ES-I3 (cell line): ENCODE measurements around the gene ROBO1.

ENCODE experiments used
- H3K36me3 ChIP-seq: 2 replicates; pipeline ENCODE4 v1.6.1; 2013; ENCODE audit warnings: mild to moderate bottlenecking, low read length, control low read depth, moderate library complexity; ENCODE audit not compliant: insufficient read depth
- H3K4me1 ChIP-seq: 2 replicates; pipeline ENCODE4 v1.6.1; 2013; ENCODE audit warnings: mild to moderate bottlenecking, control low read depth, low read length; ENCODE audit not compliant: insufficient read depth
- H3K9ac ChIP-seq: 2 replicates; pipeline ENCODE4 v1.6.1; 2013; ENCODE audit warnings: low read depth, mild to moderate bottlenecking, low read length, moderate library complexity
- H3K9me3 ChIP-seq: 2 replicates; pipeline ENCODE4 v1.6.1; 2013; ENCODE audit warnings: mild to moderate bottlenecking, low read length, moderate library complexity; ENCODE audit not compliant: control insufficient read depth, insufficient read depth

The ROBO1 gene

DNA sequence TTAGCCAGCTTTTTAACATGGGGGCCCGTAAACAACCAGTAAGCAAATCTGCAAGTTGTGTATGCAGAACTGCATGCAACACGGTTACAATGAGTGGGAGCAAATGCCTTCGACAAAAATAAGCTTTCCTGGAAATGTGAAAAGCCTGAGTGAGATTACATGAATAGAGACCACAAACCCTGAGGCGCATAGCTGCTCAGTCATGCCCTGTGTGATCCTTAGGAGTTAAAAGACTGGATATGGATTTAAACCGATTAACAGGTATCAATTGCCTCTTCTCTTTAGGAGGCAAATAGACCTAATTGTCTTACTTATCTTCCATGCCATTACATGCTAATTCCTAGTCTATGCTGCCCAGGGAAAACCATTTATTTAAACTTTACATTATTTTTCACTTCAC is 810.3 kb downstream of the ROBO1 start:
- H3K9ac ChIP-seq = no peak overlapping the region
- no peaks in the 10 kb centered on the region for H3K4me1 ChIP-seq
- H3K36me3 ChIP-seq = no peaks in the 10 kb centered on the region
- H3K9me3 ChIP-seq = no peaks in the 10 kb centered on the region

DNA sequence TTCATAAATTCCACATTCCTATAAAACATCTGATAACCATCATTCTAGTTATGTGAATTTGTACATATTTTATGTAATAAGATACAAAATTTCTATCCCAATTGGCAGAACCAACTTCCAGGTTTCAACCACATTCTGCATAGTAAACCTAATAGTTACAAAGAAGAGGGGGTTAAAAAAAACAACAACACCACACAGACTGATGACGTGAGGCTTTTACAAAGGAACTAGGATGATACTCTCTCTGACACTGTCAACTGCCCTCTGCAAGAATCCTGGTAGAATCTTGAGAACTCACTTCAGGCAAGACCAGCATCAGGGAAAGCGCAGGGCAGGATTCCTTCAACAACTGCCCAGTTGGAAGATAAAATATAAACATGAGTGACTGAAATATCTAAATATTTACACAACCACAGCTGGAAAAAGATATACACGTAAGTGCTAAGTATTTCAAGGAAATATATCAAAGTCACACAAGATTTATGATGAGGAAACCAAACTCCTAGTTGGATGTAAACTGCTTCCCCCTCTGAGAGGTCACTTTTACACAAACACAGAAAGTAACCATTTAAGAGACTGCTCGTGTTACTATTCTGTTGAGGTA is 816.4 kb downstream of the ROBO1 start:
- no peak overlapping the region for H3K9ac ChIP-seq
- no peaks in the 10 kb centered on the region for H3K4me1 ChIP-seq
- H3K36me3 ChIP-seq = no peaks in the 10 kb centered on the region
- no peaks in the 10 kb centered on the region for H3K9me3 ChIP-seq

DNA sequence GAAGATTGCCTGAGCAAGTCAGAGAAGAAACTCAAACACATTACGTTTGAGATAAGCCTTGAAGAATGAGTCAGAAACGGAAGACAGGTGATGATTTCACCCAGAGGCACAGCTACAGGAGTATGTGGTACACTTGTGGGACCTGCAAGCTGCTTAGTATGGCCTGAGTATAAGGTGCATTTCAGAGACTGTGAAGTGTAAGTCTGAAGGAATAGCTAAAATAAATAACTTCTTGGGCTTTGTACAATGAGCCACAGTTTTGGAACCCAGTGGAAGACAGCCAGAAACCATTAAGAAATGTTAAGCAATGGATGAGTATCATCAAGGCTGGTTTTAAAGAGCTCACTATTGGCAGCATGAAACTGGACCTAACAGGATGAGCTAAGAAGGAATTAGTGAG is 826.2 kb downstream of the ROBO1 start:
- Histone ChIP-seq H3K9ac (no peak overlapping the region), H3K4me1 (no peaks in the 10 kb centered on the region), H3K9me3 (0 out of 2 replicates have a peak, but pooled peaks cover 6% of the 10 kb centered on the region), H3K36me3 (no peaks in the 10 kb centered on the region; the same call in 1 of the 2 replicates)

DNA sequence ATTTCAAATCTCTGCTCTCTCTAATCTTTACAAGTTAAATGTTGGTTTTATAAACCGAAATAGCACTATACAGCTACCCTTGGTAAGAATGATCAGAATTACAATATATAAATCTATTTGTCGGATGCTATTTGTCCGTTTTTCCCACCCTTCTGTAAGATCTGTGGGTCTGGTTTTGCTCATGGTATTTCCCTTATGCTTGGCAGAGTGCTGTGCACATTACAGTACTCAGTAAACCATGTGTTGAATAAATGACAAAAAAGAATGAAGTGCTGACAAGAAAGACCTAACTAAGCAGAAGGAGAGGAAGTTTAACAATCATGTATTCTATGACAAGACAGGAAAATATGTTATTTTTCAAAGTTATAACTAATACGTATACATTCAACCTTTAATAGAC is 827.2 kb downstream of the ROBO1 start:
- H3K4me1 ChIP-seq = no peaks in the 10 kb centered on the region
- H3K9ac ChIP-seq = no peak overlapping the region
- H3K36me3 ChIP-seq = no peaks in the 10 kb centered on the region; the same call in 1 of the 2 replicates
- 0 out of 2 replicates have a peak, but pooled peaks cover 6% of the 10 kb centered on the region for H3K9me3 ChIP-seq

DNA sequence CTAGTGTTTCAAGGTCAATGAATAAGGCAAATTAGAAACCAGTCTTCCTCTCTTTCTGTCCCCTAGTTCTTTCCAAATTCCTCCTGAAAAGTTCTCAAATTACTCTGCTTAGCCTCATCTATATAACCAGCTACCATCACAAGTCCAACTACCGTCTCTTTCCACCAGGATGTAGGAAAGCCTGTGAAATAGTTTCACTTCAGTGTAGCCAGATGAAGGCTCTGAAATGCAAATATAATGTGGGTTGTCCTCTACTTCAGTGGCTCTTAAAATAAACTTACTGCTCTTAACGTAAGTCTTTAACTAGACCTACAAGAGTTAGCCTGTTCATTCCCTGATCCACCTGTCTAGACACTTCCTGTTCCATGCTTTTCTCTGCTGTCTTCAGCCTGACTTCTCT is 827.7 kb downstream of the ROBO1 start:
- Histone ChIP-seq H3K4me1 (no peaks in the 10 kb centered on the region), H3K36me3 (no peaks in the 10 kb centered on the region; the same call in 1 of the 2 replicates), H3K9ac (no peak overlapping the region), H3K9me3 (0 out of 2 replicates have a peak, but pooled peaks cover 6% of the 10 kb centered on the region)

DNA sequence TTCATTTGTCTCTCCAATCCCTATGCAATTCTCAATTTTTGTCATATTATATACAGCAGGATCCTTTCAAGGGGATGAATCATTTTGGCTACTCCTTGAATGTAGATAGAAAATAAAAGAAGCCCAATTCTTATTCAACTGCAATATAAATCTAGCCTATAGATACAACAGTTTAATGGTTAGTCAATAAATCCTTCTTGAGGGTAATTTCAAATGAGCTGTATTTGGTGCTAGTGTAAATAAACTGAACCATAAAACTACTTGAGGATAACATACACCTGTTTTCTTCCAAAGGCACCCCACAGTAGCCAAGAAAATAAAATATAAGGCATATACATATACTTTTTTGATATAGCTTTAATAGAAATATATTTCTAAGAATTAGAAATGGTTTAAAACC is 830.3 kb downstream of the ROBO1 start:
- Histone ChIP-seq H3K9me3 (no peaks in the 10 kb centered on the region), H3K4me1 (no peaks in the 10 kb centered on the region)

DNA sequence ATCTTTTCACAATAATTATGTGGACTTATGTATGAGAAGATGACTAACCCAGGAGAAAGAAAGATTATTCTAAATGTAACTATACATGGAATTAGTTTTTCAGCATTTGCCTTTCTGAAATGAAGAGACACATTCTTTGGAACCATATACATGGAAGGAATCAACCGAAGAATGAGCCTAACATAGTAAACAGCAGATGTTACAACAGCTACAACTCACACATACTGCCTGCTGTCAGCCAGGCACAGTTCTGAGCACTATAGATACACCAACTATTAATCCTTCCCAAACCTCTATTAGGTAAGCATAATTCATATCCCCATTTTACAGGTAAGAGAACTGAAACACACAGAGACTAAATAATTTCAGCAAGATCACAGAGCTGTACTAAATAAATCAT is 840.0 kb downstream of the ROBO1 start:
- Histone ChIP-seq H3K9ac (no peak overlapping the region), H3K4me1 (no peaks in the 10 kb centered on the region), H3K36me3 (no peaks in the 10 kb centered on the region), H3K9me3 (no peaks in the 10 kb centered on the region)

More for the DNA sequence above, 830.3 kb downstream of the ROBO1 start:
- Histone ChIP-seq H3K36me3 (no peaks in the 10 kb centered on the region; the same call in 1 of the 2 replicates), H3K9ac (no peak overlapping the region)

DNA sequence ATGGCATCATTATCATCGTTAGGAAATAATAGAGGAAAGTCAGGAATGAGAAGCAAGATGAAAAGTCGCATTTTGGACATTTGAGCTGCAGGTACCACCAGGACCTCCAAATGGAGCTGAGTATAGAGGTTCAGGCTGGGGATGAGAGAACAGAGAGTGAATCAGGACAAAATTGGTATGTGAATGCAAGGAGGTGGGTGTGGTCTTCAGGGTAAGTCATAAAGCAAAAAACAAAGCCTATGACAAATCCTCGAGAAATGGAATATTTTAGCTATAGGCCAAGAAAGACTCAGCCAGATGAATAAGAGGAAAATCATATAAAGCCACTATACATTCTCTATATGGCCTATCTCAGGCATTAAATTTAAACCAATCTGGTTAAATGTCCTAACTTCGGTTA is 841.3 kb downstream of the ROBO1 start:
- no peaks in the 10 kb centered on the region for H3K36me3 ChIP-seq
- no peaks in the 10 kb centered on the region for H3K9me3 ChIP-seq
- H3K9ac ChIP-seq = no peak overlapping the region
- H3K4me1 ChIP-seq = no peaks in the 10 kb centered on the region

DNA sequence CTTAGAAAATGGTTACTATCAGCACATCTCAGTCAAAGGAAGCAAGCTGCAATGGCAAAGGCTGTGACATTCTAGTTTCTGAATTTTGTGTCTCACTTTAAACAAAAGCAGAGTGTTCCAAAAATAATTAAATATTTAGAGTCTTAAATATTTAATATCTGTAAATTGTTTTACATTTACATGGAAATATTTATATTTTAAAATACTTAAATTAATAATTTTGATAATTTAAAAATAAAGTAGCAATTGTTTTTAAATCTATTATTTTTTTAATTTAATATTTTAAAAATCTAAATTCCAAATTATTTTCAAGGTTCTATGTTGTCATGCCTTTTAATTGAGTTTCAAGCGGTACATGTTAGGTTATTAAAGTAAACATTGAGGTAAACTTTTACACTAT is 843.1 kb downstream of the ROBO1 start:
- Histone ChIP-seq H3K9ac (no peak overlapping the region), H3K36me3 (no peaks in the 10 kb centered on the region), H3K4me1 (no peaks in the 10 kb centered on the region)

DNA sequence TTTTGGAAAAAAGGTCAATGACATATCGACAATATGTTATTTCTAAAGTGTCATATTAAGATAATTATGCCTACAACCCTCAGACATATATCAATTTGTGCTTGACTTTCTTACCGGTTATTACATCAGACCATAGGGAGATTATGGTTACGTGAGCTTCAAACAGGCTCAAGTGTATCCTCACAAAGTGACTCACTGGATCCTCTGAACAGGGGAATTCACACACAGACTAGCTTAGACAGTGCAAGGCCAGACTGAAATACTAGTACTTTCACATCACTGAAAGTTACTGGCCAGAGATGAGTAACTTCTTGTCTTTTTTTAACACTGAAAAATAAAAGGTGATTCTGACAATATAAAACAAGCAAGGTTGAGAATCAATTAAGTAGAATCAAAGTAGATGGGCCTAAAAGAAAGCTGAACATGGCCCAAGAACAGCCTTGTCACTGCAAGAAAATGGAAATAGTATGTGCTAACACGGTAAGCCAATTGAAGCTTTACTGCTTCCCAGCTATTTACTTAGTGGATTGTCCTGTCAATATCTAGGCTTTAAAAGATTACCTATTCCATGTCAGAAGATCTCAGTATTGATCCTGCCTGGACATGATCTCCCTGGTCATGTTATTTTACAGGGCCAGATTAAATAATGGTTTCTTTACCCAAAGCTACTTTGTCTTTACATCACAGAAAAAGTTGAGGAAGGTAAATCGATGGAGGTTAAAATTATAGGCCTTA is 848.6 kb downstream of the ROBO1 start:
- Histone ChIP-seq H3K9ac (no peak overlapping the region), H3K4me1 (no peaks in the 10 kb centered on the region; the same call in 1 of the 2 replicates), H3K9me3 (no peaks in the 10 kb centered on the region), H3K36me3 (no peaks in the 10 kb centered on the region)

More for the DNA sequence above, 843.1 kb downstream of the ROBO1 start:
- H3K9me3 ChIP-seq = no peaks in the 10 kb centered on the region

DNA sequence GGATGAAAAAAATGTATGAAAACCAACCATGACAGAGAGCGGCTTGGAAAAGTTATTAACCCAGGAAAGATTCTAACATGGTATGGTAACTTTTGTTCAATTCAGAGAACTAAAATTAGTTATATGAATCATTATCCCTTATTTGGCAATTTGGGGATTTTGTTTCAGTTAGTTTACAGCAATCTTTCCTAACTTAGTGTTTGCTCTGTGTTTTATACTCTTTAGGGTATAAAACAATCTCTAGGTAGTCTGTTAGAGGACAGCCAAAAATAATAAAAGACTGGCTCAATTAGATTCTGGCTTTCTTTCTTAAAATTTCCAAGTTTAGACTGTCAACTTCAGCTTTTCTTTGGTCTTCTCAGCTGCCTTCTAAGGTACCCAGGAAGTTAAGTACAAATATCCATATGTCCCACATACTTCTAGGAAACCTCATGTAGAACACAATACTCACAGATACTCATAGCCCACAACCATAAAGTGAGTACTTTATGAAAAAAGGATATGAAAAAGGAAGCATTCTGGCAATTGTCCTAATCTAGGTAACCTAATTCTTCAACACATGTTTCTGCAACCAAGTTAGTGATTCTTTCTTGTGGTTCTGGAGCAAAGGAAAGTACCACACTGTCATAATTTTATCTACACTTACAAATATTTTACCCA is 849.3 kb downstream of the ROBO1 start:
- Histone ChIP-seq H3K9me3 (no peaks in the 10 kb centered on the region), H3K36me3 (no peaks in the 10 kb centered on the region), H3K9ac (no peak overlapping the region)

DNA sequence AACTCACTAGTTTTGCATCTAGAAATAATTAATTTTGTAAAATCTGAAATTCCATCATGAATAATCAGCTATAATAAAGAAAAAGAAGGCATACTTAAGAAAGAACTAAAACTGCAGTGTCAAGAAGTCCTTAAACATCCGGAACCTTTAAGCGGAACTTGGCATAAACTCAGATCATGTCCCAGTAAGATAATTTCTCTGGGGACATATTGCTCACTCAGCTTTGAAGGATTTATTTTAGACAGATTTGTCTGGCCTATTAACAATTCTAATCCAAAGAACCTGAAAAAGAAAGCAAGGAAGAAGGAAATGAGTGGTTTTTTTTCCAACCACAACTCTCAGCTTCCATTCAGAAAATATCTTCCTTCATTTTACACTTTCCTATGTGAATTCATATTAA is 850.3 kb downstream of the ROBO1 start:
- no peaks in the 10 kb centered on the region; the same call in 1 of the 2 replicates for H3K4me1 ChIP-seq
- H3K9me3 ChIP-seq = no peaks in the 10 kb centered on the region
- no peak overlapping the region for H3K9ac ChIP-seq
- no peaks in the 10 kb centered on the region for H3K36me3 ChIP-seq

More for the DNA sequence above, 849.3 kb downstream of the ROBO1 start:
- H3K4me1 ChIP-seq = no peaks in the 10 kb centered on the region; the same call in 1 of the 2 replicates

DNA sequence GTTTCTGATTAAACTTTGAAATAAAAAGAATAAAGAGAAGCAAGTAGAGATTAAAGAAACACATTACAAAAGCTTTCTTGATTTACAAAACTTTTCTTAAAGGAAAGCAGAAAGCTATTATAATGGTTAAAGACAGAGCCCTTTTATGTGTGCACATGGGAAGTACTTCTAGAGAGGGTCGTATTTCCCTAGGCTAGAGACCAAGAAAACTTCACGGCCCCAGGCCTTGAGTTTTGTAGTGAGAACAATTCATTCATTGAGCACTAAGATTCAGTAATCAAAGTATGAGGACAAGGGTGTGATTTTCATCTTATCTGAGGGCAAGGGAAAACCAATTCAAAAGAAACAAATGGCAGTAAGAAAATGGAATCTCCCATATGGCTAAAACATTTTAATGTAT is 854.1 kb downstream of the ROBO1 start:
- Histone ChIP-seq H3K9ac (no peak overlapping the region), H3K4me1 (no peaks in the 10 kb centered on the region), H3K36me3 (no peaks in the 10 kb centered on the region), H3K9me3 (no peaks in the 10 kb centered on the region)

DNA sequence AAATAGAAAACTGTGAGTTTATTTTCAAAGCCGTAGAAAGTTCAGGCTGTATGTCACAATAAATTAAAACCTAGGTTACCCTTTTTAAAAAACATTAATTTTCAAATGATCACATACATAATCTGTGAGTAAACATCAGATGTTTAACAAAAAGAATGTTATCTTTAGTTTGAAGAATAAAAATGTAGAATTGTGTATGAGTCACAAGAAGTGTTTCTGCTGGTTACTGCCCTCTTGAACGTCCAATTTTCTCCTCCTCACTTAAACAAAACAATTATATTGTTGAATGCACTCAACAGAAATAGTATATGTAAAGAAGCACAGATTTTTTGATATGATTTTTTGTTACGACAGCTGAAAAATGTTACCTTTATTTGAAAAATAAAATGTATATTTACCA is 855.1 kb downstream of the ROBO1 start:
- no peaks in the 10 kb centered on the region for H3K4me1 ChIP-seq

DNA sequence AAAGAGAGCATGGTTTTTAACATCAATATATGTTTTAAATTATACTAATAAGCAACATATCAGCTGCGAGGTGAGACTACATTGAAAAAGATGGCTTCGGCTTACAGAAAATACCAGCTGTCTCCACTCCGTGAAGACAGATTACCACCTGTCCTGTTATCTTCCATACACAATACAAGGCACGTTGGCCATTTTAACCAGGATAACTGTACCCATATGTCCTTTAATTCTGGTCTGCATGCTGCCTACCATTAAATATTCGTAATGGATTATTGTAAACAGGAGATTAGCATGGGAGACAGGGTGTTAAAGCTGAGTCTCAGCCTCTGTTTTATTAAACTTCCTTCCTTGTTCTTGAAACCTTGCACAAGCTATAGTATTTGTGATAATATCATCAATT is 855.5 kb downstream of the ROBO1 start:
- Histone ChIP-seq H3K9me3 (no peaks in the 10 kb centered on the region), H3K4me1 (no peaks in the 10 kb centered on the region), H3K36me3 (no peaks in the 10 kb centered on the region), H3K9ac (no peak overlapping the region)

More for the DNA sequence above, 855.1 kb downstream of the ROBO1 start:
- no peak overlapping the region for H3K9ac ChIP-seq
- H3K36me3 ChIP-seq = no peaks in the 10 kb centered on the region
- H3K9me3 ChIP-seq = no peaks in the 10 kb centered on the region
